ENCODE results near the gene C17orf113.

Gene C17orf113

DNA sequence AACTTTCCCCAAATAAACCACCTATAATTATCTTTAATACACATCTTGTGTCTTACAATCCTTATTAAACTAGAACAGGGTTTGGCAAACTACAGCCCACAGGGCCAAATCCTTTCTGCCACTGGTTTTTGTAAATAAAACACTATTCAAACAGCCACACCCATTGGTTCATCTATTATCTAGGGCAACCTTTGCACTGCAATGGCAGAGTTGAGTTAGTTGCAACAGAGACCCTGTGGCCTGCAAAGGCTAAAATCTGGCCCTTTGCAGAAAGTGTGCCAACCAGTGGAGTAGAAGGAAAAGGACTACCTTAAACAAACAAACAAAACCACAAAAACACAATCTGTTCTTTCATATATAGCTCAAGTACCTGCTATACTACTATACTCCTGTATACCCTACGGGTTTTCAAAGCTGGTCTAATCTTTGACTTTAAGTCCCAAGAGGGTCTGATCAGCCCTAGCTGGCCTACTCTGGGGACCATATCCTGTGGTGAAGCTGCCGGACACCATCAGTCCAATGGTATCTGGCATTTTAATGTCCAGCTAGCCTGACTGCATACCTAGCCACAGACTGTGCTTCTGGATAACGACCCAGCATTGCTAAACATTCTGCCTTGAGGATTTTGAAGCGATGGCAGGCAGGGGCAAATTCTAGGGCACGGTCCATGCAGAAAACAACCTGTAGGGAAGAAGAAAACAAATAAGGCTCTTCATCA is 60.5 kb downstream of the C17orf113 start:
- Mint-ChIP-seq H3K4me1 (peaks cover 4% of the 10 kb centered on the region), H3K9me3 (no peaks in the 10 kb centered on the region), H3K27me3 (no peaks in the 10 kb centered on the region), H3K36me3 (peaks cover 18% of the 10 kb centered on the region), H3K4me3 (no peak overlapping the region), H3K27ac (no peak overlapping the region)

DNA sequence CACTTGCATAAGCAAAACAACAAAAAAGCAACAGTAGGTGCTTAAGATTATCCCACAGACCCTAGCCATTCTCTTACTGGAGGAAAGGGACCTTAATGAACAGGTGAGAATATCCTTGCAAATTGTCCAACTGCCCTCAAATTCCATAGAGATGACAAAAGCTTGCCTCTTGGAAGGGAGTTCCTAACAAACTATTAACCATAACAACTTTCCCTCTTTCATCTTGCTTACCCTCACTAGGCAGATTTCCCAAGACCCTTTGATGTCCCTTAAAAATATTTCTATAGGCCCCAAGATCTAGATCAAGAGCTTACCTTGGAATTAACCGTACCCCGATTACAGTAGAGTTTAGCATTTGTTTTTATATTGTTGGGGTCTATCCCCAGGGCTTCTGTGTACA is 62.0 kb downstream of the C17orf113 start:
- peaks cover 17% of the 10 kb centered on the region for H3K36me3 Mint-ChIP-seq
- H3K27me3 Mint-ChIP-seq = no peaks in the 10 kb centered on the region
- H3K4me1 Mint-ChIP-seq = peaks cover 4% of the 10 kb centered on the region
- H3K4me3 Mint-ChIP-seq = no peak overlapping the region
- no peak overlapping the region for H3K27ac Mint-ChIP-seq
- no peaks in the 10 kb centered on the region for H3K9me3 Mint-ChIP-seq
